GM12878 (cell line): ENCODE data around the gene UBA6. TPM values are rescaled to one million over a fixed set of nuclear protein-coding genes. Genes with fewer than 3 reads are reported as not detected.
A peak's percentile ranks its signal among the peaks of the same experiment; 100 is the strongest.

ENCODE experiments used
- ATAC-seq: fragments of 200-7000 bp; cut with Tn5 transposase; 3 replicates; pipeline ENCODE4 v1.9.1; 2020; ENCODE audit warnings: mild to moderate bottlenecking, moderate library complexity
- BruUV-seq: library from RNA; stranded (reverse); fragments of 400-500 nt; replicated peaks from 2 replicates; lab custom pipeline; 2021; lab: Mats Ljungman, UMichigan
- CTCF ChIA-PET: fragments of 300-600 bp; sonication (Branson Sonifier 250); formaldehyde crosslinking; extraction: SDS; loops from one replicate; lab custom pipeline; 2021; ENCODE audit warnings: inconsistent platforms; lab: Yijun Ruan, JAX
- POLR2A ChIA-PET: fragments of 350-600 bp; formaldehyde crosslinking; extraction: SDS; loops from one replicate; lab custom pipeline; 2021; ENCODE audit warnings: inconsistent platforms; lab: Charles Lee
- RAD21 ChIA-PET: fragments of 300-600 bp; sonication (Branson Sonifier 250); formaldehyde crosslinking; loops from one replicate; lab custom pipeline; 2023; ENCODE audit warnings: antibody characterized with exemption; ENCODE audit not compliant: unreplicated experiment; lab: Charles Lee
- SMC1A ChIA-PET: fragments of 300-600 bp; sonication (Branson Sonifier 250); formaldehyde crosslinking; loops from one replicate; lab custom pipeline; 2023; ENCODE audit not compliant: unreplicated experiment, uncharacterized antibody; lab: Charles Lee
- DNase-seq: peaks from one replicate; pipeline ENCODE4 v3.0.0-alpha.2; 2011; ENCODE audit warnings: low read depth, low spot score
- FAIRE-seq: peaks from 3 replicates; lab custom pipeline; 2011; peaks lifted over from hg19 to GRCh38; lab: Jason Lieb, UNC
- H2AFZ ChIP-seq: 2 replicates; pipeline ENCODE4 v1.6.0; 2011; ENCODE audit warnings: low read depth, low read length, control low read depth; ENCODE audit not compliant: control insufficient read depth
- H3K27ac ChIP-seq: 2 replicates; pipeline ENCODE4 v1.5.1; 2011; ENCODE audit warnings: control low read depth; ENCODE audit not compliant: control insufficient read depth, insufficient read depth
- H3K27me3 ChIP-seq, 2 experiments: replicated peaks in 1 of 2; 2 replicates each; pipeline versions ENCODE4 v1.6.0 to v1.6.1; 2011; ENCODE audit warnings: low read length in 1 of 2; ENCODE audit not compliant: control insufficient read depth in 2 of 2, insufficient read depth in 2 of 2
- H3K36me3 ChIP-seq, 2 experiments: 2 replicates each; pipeline ENCODE4 v1.5.1; 2011; ENCODE audit warnings: low read length in 1 of 2; ENCODE audit not compliant: control insufficient read depth in 2 of 2, insufficient read depth in 2 of 2
- H3K4me1 ChIP-seq: 2 replicates; pipeline ENCODE4 v1.6.1; 2011; ENCODE audit warnings: mild to moderate bottlenecking, low read length, moderate library complexity, mixed read lengths; ENCODE audit not compliant: control insufficient read depth, insufficient read depth
- H3K4me2 ChIP-seq: 2 replicates; pipeline ENCODE4 v1.6.0; 2011; ENCODE audit warnings: control low read depth; ENCODE audit not compliant: control insufficient read depth, insufficient read depth
- H3K4me3 ChIP-seq: fragments of 200-600 bp; sonication (generic); 2 replicates; pipeline ENCODE4 v1.5.1; 2016
- H3K79me2 ChIP-seq: 2 replicates; pipeline ENCODE4 v1.6.0; 2011; ENCODE audit warnings: low read length; ENCODE audit not compliant: control insufficient read depth, insufficient read depth
- H3K9ac ChIP-seq: 2 replicates; pipeline ENCODE4 v1.8.0; 2011; ENCODE audit warnings: low read length, control low read depth, mixed read lengths; ENCODE audit not compliant: control insufficient read depth, insufficient read depth
- H3K9me3 ChIP-seq: replicated peaks from 3 replicates; pipeline ENCODE4 v1.5.1; 2011; ENCODE audit warnings: mild to moderate bottlenecking, low read length; ENCODE audit not compliant: control insufficient read depth, insufficient read depth
- H4K20me1 ChIP-seq: 2 replicates; pipeline ENCODE4 v1.6.0; 2011; ENCODE audit not compliant: control insufficient read depth, insufficient read depth
- ATF2 ChIP-seq: IDR thresholded peaks from 2 replicates; pipeline ENCODE4 v1.6.1; 2012; ENCODE audit warnings: low read length, inconsistent platforms
- BHLHE40 ChIP-seq, 2 experiments: fragments of 450-650 bp in 1 of 2; IDR thresholded peaks; 2 replicates each; pipeline ENCODE4 v1.6.1; 2011 to 2017; ENCODE audit warnings: low read depth in 2 of 2, borderline replicate concordance in 1 of 2, improper control_type of control experiment in 1 of 2, low read length in 1 of 2, mild to moderate bottlenecking in 1 of 2
- E2F4 ChIP-seq: IDR thresholded peaks from 2 replicates; pipeline ENCODE4 v1.6.1; 2012; ENCODE audit warnings: low read depth, low read length, improper control_type of control experiment
- ESRRA ChIP-seq: IDR thresholded peaks from 2 replicates; pipeline ENCODE4 v1.6.1; 2012; ENCODE audit warnings: mild to moderate bottlenecking, low read length, improper control_type of control experiment
- FOS ChIP-seq: IDR thresholded peaks from 3 replicates; pipeline ENCODE4 v1.6.1; 2011; ENCODE audit warnings: borderline replicate concordance; ENCODE audit not compliant: insufficient read length; ENCODE audit errors: extremely low read depth
- FOXM1 ChIP-seq: IDR thresholded peaks from 2 replicates; pipeline ENCODE4 v1.6.1; 2012; ENCODE audit warnings: low read depth, mild to moderate bottlenecking, inconsistent platforms, low read length, moderate library complexity
- IKZF1 ChIP-seq: fragments of 450-650 bp; conservative IDR thresholded peaks from 2 replicates; pipeline ENCODE4 v1.6.1; 2017; ENCODE audit warnings: antibody characterized with exemption, mild to moderate bottlenecking
- MTA2 ChIP-seq: fragments of 450-650 bp; IDR thresholded peaks from 2 replicates; pipeline ENCODE4 v1.6.1; 2016; ENCODE audit warnings: low read depth, mild to moderate bottlenecking, moderate library complexity
- NFIC ChIP-seq: IDR thresholded peaks from 2 replicates; pipeline ENCODE4 v1.6.1; 2012; ENCODE audit warnings: low read depth, mild to moderate bottlenecking, inconsistent platforms, low read length, moderate library complexity
- NFYA ChIP-seq: IDR thresholded peaks from 2 replicates; pipeline ENCODE4 v1.6.1; 2011; ENCODE audit warnings: low read depth, mild to moderate bottlenecking, low read length, improper control_type of control experiment, borderline replicate concordance
- NFYB ChIP-seq: IDR thresholded peaks from 2 replicates; pipeline ENCODE4 v1.6.1; 2011; ENCODE audit warnings: low read depth, mild to moderate bottlenecking, low read length, improper control_type of control experiment, moderate library complexity; ENCODE audit not compliant: insufficient read depth
- NRF1 ChIP-seq: conservative IDR thresholded peaks from 2 replicates; pipeline ENCODE4 v1.6.1; 2011; ENCODE audit warnings: mild to moderate bottlenecking, low read depth, low read length, improper control_type of control experiment
- SP1 ChIP-seq: IDR thresholded peaks from one replicate; pipeline ENCODE4 v1.6.1; 2011; ENCODE audit warnings: low read depth, low read length
- STAT3 ChIP-seq: IDR thresholded peaks from 2 replicates; pipeline ENCODE4 v1.6.1; 2011; ENCODE audit warnings: low read depth, low read length, improper control_type of control experiment
- ZBED1 ChIP-seq: IDR thresholded peaks from 2 replicates; pipeline ENCODE4 v1.6.1; 2016; ENCODE audit warnings: borderline replicate concordance
- ZZZ3 ChIP-seq: IDR thresholded peaks from 2 replicates; pipeline ENCODE4 v1.6.1; 2011; ENCODE audit warnings: low read depth; ENCODE audit not compliant: control insufficient read depth, insufficient read length
- WGBS: methylation state at CpG from one replicate; pipeline ENCODE4 v1.1.6; 2016; ENCODE audit warnings: low lambda C conversion rate; ENCODE audit not compliant: insufficient replicate concordance, insufficient coverage; ENCODE audit errors: missing lambda C conversion rate; 5-methylcytosine and 5-hydroxymethylcytosine counted together
- in situ Hi-C: fragments of 300-500 bp; cut with MboI; formaldehyde crosslinking; loops from 9 replicates; pipeline ENCODE4 v1.14.3; 2018; ENCODE audit warnings: mixed read lengths
- intact Hi-C: fragments of 100-400 bp; cut with micrococcal nuclease; formaldehyde crosslinking; loops from one replicate; pipeline ENCODE4 v1.14.2; 2022; ENCODE audit not compliant: unreplicated experiment
- polyA plus RNA-seq, 11 experiments: library from polyadenylated mRNA; depleted of rRNA in 4 of 11; unstranded in 6 of 11; stranded (reverse) in 5 of 11; fragments of >200 nt; fragmentation: Nextera tagmentation in 4 of 11; fragmentation: Illumina TruSeq in 1 of 11; extraction: Ambion mirVana in 4 of 11; extraction: Trizol in 1 of 11; gene quantifications; 1 replicate in 1 of 11; 2 replicates in 10 of 11; pipeline versions ENCODE4 v1.2.1 to v1.2.3, GENCODE V29; 2011 to 2016; ENCODE audit warnings: inconsistent platforms in 2 of 11, missing spikeins in 2 of 11, low read depth in 1 of 11
- total RNA-seq, 4 experiments: library from RNA; depleted of rRNA in 3 of 4; stranded (reverse); fragments of >200 nt in 3 of 4; fragmentation: Illumina TruSeq in 1 of 4; extraction: Trizol in 1 of 4; gene quantifications; 2 replicates each; pipeline versions ENCODE4 v1.2.1 to v1.2.3, GENCODE V29; 2013 to 2021

Gene UBA6
- total and polyA plus RNA-seq, 10 of the 15 experiments (the other 5 are each of a cell fraction or from before 2014, with no cell fraction given), result 7.9 to 70.6 (median 34.7) TPM

DNA sequence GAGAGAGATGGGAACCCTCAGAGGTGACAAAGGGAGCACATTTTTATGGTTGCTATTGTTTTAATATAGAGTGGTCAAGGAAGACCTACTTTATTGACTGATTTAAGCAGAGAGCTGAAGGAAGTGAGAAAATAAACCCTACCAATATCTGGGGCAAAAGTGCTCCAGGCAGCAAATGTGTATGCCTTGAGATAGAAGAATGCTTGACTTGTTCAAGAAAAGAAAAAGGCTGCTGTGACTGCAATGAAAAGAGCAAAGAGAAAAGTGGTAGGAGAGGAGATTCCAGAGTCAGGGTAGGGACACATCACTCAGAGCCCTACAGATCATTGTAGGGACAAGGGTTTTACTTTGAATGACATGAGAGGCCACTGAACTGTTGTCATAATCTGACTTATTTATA, 116.5 kb downstream of the UBA6 start:
- intact Hi-C loops, result no loop called here
- ChIA-PET CTCF (interaction anchor here (0.6 kb wide), 1 partner anchor 21 kb away, joined by 4 read pairs; no protein-coding TSS in a partner anchor), POLR2A (no interaction called here), RAD21 (no interaction called here), SMC1A (interaction anchor here (2.8 kb wide), 1 partner anchor 162 kb away, joined by 8 read pairs; no protein-coding TSS in a partner anchor)
- no peak overlapping the region for H3K9ac ChIP-seq
- DNase-seq, result no peak
- no peaks in the 10 kb centered on the region; the same call in 2 of the 3 replicates for H3K9me3 ChIP-seq
- H3K27me3 ChIP-seq, result no peaks in the 10 kb centered on the region
- H3K4me3 ChIP-seq, result no peak overlapping the region
- no peak for TF ChIP-seq ESRRA
- H3K36me3 ChIP-seq, result no peaks in the 10 kb centered on the region
- H4K20me1 ChIP-seq, result no peaks in the 10 kb centered on the region
- peaks cover 10% of the 10 kb centered on the region for H3K4me1 ChIP-seq
- BruUV-seq, result no TSS peak
- no peak for FAIRE-seq
- no peak overlapping the region for H2AFZ ChIP-seq
- in situ Hi-C loops, result no loop called here
- no peak overlapping the region for H3K27ac ChIP-seq
- H3K4me2 ChIP-seq, result no peak overlapping the region
- ATAC-seq, result no peak
- no peaks in the 10 kb centered on the region for H3K79me2 ChIP-seq

DNA sequence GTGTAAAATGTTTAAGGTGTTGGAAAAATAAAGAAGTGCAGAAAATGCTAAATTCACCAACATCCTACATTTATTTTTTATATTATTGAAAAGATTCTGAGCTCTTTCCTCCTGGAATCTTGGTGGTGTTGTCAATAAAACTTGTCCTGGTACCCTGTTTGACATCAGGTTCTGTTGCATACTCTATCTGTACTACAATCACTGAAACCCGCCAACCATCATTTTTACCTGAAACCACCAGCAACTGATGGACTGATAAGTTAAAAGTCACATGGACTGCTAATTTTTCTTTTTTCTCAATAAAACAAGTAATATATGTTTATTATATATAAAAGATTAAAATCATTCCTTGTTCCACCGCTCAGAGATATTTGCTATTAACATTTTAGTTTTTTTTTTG, 119.0 kb downstream of the UBA6 start:
- Histone ChIP-seq H2AFZ (no peak overlapping the region), H4K20me1 (no peaks in the 10 kb centered on the region), H3K4me2 (peak overlapping the region; percentile 64; the same call in 1 of the 2 replicates), H3K9ac (no peak overlapping the region), H3K4me3 (no peak overlapping the region), H3K79me2 (no peaks in the 10 kb centered on the region), H3K9me3 (no peaks in the 10 kb centered on the region; the same call in 2 of the 3 replicates), H3K36me3 (no peaks in the 10 kb centered on the region), H3K27me3 (no peaks in the 10 kb centered on the region), H3K27ac (peak overlapping the region; percentile 8), H3K4me1 (peaks cover 14% of the 10 kb centered on the region)
- 48% methylated on average over 2 of the region's 2 CpGs for WGBS
- ChIA-PET RAD21 (interaction anchor here (0.6 to 1.4 kb wide), 2 partner anchors 11 to 119 kb away, joined by 4 read pairs; partner anchors contain the start of gene UBA6), SMC1A (interaction anchor here (1.0 to 3.3 kb wide), 11 partner anchors 8 to 165 kb away, joined by 3 to 18 read pairs (median 4); partner anchors contain the start of gene CENPC), CTCF (interaction anchor here (0.7 to 2.6 kb wide), 4 partner anchors 10 to 119 kb away, joined by 3 to 10 read pairs (median 4); partner anchors contain the start of genes CENPC and UBA6), POLR2A (interaction anchor here (1.4 kb wide), 1 partner anchor 39 kb away, joined by 3 read pairs; no protein-coding TSS in a partner anchor)
- intact Hi-C loops (loop anchor here (2.0 kb wide), 1 partner anchor 33 kb away; no protein-coding TSS in a partner anchor), in situ Hi-C loops (no loop called here)
- DNase-seq (no peak), FAIRE-seq (no peak), ATAC-seq (no peak)
- no TSS peak for BruUV-seq
- no peak for TF ChIP-seq ZBED1
- no peak for TF ChIP-seq NFYB
- no peak for TF ChIP-seq BHLHE40 (IDR thresholded peaks at IDR 0.05; ENCODE audit: borderline replicate concordance in 1 of 2, low read depth in 2 of 2, low read length in 1 of 2)
- no peak for TF ChIP-seq NFYA
- TF ChIP-seq ZZZ3, result no peak
- no peak for TF ChIP-seq STAT3
- TF ChIP-seq FOXM1, result no peak
- no peak for TF ChIP-seq NRF1
- no peak for TF ChIP-seq IKZF1
- no peak for TF ChIP-seq NFIC
- TF ChIP-seq MTA2, result no peak
- no peak for TF ChIP-seq SP1
- TF ChIP-seq E2F4, result no peak
- TF ChIP-seq FOS, result no peak
- TF ChIP-seq ATF2, result no peak
